Lower lobe of right lung (tissue), 2 donors: ENCODE results near the gene ASB4. TPM values are rescaled to one million over a fixed set of nuclear protein-coding genes. Genes with fewer than 3 reads are reported as not detected.

Experiments
- ATAC-seq, 2 donors: fragments of 200-7000 bp; cut with Tn5 transposase; one replicate each; pipeline ENCODE4 v1.9.1; 2020 to 2022; ENCODE audit warnings: mild to moderate bottlenecking in 2 of 2, moderate library complexity in 2 of 2
- DNase-seq: peaks from one replicate; pipeline ENCODE4 v3.0.0-alpha.2; 2020
- H3K27ac ChIP-seq: fragments of 200-600 bp; one replicate; pipeline ENCODE4 v1.8.0; 2022
- H3K27me3 ChIP-seq: fragments of 200-600 bp; one replicate; pipeline ENCODE4 v1.8.0; 2022; ENCODE audit warnings: low read depth
- H3K36me3 ChIP-seq: fragments of 200-600 bp; one replicate; pipeline ENCODE4 v1.8.0; 2022; ENCODE audit warnings: mild to moderate bottlenecking
- H3K4me1 ChIP-seq: fragments of 200-600 bp; one replicate; pipeline ENCODE4 v1.8.0; 2022
- H3K4me3 ChIP-seq: fragments of 200-600 bp; one replicate; pipeline ENCODE4 v1.8.0; 2022; ENCODE audit warnings: mild to moderate bottlenecking
- H3K9me3 ChIP-seq: fragments of 200-600 bp; one replicate; pipeline ENCODE4 v1.8.0; 2022
- intact Hi-C: fragments of 100-400 bp; cut with DNase I; formaldehyde crosslinking; loops from one replicate; pipeline ENCODE4 v1.11.0; 2022
- total RNA-seq: library from RNA; stranded (reverse); fragmentation: NEBNext Ultra II Directional; extraction: Animal tissue kit (Norgen Biotek cat#: 25700); gene quantifications from one replicate; pipeline ENCODE4 v1.2.1, GENCODE V29; 2021
- TF ChIP-seq, protein P1 (sequence below): fragments of 200-600 bp; IDR thresholded peaks from one replicate; pipeline ENCODE4 v1.8.0; 2022; ENCODE audit warnings: antibody characterized with exemption, mild to moderate bottlenecking
- donor health status: DM: no; HTN: yes; CAD: no; lungs with severe emphysema.

Gene ASB4
- total RNA-seq, 1 donor from 2014 or later: 0.50 TPM

DNA sequence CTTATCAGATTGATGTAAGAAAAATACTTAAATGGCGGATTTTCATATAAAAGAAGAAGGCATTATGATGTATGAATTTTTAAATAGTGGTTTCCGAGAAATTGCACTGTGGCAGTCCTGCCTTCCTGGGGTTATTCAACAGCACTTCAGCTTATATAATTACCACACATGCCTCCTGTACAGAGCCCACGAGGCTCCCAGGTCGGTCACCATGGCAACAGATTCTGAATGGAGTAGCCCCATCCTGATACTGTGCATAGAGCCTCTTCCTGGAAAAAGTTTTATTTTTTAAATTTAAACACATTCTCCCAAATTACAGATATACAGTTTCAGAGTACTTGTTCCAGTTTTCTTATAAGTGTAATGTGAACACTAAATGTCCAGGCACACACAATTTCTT lies 15.9 kb upstream of the ASB4 start:
- ATAC-seq: peak in 1 of 2 donors; percentile 86
- Histone ChIP-seq H3K27ac (no peak overlapping the region), H3K36me3 (no peaks in the 10 kb centered on the region), H3K4me3 (no peak overlapping the region), H3K4me1 (peaks cover 13% of the 10 kb centered on the region), H3K9me3 (no peaks in the 10 kb centered on the region), H3K27me3 (no peaks in the 10 kb centered on the region)
- intact Hi-C loops: no loop called here
- DNase-seq: no peak
- TF ChIP-seq, protein P1, sequence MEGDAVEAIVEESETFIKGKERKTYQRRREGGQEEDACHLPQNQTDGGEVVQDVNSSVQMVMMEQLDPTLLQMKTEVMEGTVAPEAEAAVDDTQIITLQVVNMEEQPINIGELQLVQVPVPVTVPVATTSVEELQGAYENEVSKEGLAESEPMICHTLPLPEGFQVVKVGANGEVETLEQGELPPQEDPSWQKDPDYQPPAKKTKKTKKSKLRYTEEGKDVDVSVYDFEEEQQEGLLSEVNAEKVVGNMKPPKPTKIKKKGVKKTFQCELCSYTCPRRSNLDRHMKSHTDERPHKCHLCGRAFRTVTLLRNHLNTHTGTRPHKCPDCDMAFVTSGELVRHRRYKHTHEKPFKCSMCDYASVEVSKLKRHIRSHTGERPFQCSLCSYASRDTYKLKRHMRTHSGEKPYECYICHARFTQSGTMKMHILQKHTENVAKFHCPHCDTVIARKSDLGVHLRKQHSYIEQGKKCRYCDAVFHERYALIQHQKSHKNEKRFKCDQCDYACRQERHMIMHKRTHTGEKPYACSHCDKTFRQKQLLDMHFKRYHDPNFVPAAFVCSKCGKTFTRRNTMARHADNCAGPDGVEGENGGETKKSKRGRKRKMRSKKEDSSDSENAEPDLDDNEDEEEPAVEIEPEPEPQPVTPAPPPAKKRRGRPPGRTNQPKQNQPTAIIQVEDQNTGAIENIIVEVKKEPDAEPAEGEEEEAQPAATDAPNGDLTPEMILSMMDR: no peak

DNA sequence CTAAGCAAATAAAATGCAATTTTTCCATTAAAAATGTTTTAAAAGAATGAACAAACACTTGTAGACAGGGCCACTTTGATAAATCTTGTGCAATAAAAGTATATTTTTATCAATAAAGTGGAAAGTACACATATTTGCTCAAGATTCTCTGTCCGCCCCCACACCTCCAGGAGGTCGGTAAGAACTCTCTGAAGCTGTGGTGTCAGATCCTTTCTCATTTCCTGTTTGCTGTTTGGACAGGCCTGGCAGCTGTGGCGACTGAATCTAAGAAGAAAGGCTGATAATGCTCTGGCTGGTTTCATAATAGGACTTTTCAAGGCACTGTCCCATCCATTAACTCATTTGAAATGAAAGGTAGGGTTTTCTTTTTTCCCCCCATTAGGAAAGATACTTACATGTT lies 15.3 kb upstream of the ASB4 start:
- H3K4me1 ChIP-seq: peaks cover 13% of the 10 kb centered on the region
- DNase-seq (no peak), ATAC-seq (peak; percentile 60 to 88)
- H3K27me3 ChIP-seq: no peaks in the 10 kb centered on the region
- intact Hi-C loops: no loop called here
- H3K27ac ChIP-seq: peak overlapping the region; percentile 4
- H3K36me3 ChIP-seq: no peaks in the 10 kb centered on the region
- TF ChIP-seq, protein P1: no peak
- H3K4me3 ChIP-seq: no peak overlapping the region
- H3K9me3 ChIP-seq: no peaks in the 10 kb centered on the region

DNA sequence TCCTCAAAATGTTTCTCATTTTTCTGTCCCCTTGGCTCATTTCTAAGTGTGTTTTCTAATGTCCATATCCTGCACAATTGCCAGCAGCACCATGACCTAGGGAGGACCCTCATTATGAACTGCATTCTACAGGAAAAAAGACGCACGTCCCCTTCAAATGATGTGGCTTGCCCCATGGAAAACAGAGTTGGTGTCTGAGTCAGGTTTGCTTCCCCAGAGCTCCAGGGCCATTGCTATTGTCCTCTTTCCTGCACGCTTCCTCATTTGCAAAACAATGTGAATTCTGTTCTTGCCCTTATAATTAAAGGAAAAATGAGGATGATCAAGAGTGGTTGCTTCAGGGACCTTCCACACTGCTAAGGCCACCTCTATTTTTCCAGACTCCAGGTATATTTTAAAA lies 14.7 kb upstream of the ASB4 start:
- intact Hi-C loops: no loop called here
- Histone ChIP-seq H3K27me3 (no peaks in the 10 kb centered on the region), H3K9me3 (no peaks in the 10 kb centered on the region), H3K36me3 (no peaks in the 10 kb centered on the region), H3K4me1 (peaks cover 13% of the 10 kb centered on the region), H3K27ac (peak overlapping the region; percentile 4), H3K4me3 (no peak overlapping the region)
- ATAC-seq (no peak), DNase-seq (no peak)
- TF ChIP-seq, protein P1: no peak

DNA sequence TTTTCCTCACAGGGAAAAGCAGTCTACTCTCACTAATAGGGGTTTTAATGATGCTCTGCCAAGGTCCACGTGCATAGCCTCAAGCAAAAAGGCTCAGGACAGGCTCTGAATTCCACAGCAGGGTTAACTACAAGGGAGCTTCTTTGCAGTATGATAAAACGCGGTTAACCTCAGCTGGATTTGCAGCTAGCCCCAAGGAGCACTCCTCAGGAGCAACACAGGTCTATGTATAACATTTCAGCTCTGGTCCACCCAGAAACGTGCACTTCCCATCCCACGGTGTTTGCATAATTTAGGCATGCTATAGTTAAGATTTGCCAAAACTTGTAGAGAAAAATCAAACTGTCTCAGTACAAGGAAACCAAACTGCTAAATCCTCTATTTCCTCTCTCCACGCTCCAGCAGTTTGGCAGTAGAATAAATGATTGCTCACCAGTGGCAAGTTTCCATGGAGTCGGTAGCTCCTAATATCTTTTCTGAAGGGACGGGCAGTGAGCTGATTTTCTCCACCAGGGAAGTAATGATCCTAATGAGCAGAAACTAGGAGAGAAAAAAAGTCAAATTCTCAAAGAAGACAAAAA lies 13.1 kb upstream of the ASB4 start:
- Histone ChIP-seq H3K4me3 (no peak overlapping the region), H3K36me3 (no peaks in the 10 kb centered on the region), H3K27ac (no peak overlapping the region), H3K27me3 (no peaks in the 10 kb centered on the region), H3K4me1 (peaks cover 18% of the 10 kb centered on the region), H3K9me3 (no peaks in the 10 kb centered on the region)
- ATAC-seq (no peak), DNase-seq (no peak)
- TF ChIP-seq, protein P1: no peak
- intact Hi-C loops: no loop called here

DNA sequence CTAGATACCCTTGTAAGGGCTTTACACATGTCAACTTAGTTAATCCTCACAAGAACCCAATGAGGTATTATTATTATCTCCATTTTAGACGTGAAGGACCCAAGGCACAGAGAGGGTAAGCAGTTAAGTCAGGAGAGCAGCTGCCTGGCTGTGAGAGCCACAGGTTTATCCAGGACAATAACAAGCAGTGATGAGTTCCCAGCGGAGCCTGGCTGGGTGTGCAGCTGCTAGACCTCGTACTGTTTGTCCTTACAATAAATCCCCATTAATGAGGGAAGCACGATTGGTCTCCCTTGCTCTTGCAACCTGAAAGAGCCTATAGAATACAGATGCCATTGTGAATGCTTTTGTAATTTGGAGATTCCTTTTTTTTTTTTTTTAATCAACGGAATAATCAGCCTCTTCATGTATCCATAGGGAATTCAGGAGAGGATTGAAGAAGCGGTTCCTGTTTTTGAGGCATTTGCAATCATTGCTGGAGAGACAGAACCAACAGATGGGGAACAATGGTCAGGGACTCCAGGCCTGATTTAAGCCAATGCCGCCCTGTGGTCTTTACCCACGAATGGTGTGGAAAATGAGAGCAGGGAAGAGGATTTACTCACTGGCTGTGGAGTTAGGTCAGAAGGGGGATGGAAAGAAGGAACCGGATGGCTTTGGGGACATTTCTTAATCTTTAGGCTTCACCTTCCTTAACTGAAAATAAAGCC lies 12.3 kb upstream of the ASB4 start:
- H3K9me3 ChIP-seq: no peaks in the 10 kb centered on the region
- no peaks in the 10 kb centered on the region for H3K36me3 ChIP-seq
- no peak for DNase-seq
- no peak overlapping the region for H3K27ac ChIP-seq
- no peak overlapping the region for H3K4me3 ChIP-seq
- TF ChIP-seq, protein P1: no peak
- no peaks in the 10 kb centered on the region for H3K27me3 ChIP-seq
- intact Hi-C loops: no loop called here
- H3K4me1 ChIP-seq: peaks cover 22% of the 10 kb centered on the region
- ATAC-seq: no peak
